ENCODE data around the gene HIP1R.

The HIP1R gene

GRCh38 chr12:122847516-122847836 lies 12.2 kb downstream of the HIP1R start:
- DNase-seq (ENCODE audit: low spot score), result no peak

GRCh38 chr12:122847921-122848421 lies 12.7 kb downstream of the HIP1R start:
- DNase-seq (ENCODE audit: low spot score), result no peak

- no peak for DNase-seq (ENCODE audit: low spot score)
Measured at GRCh38 chr12:122848471-122849351, 13.5 kb downstream of the HIP1R start.

GRCh38 chr12:122849352-122850047 lies 14.2 kb downstream of the HIP1R start:
- no peak for DNase-seq (ENCODE audit: low spot score)

- DNase-seq (ENCODE audit: low spot score), result no peak
Measured at GRCh38 chr12:122850048-122850445, 14.8 kb downstream of the HIP1R start.

GRCh38 chr12:122850695-122851350 lies 15.6 kb downstream of the HIP1R start:
- DNase-seq (ENCODE audit: low spot score), result no peak

GRCh38 chr12:122851820-122852219 lies 16.6 kb downstream of the HIP1R start:
- DNase-seq (ENCODE audit: low spot score), result no peak

- no peak for DNase-seq (ENCODE audit: low spot score)
Measured at GRCh38 chr12:122852336-122853275, 17.3 kb downstream of the HIP1R start.

- no peak for DNase-seq (ENCODE audit: low spot score)
Measured at GRCh38 chr12:122853582-122854245, 18.5 kb downstream of the HIP1R start.

GRCh38 chr12:122854554-122854953 lies 19.3 kb downstream of the HIP1R start:
- no peak for DNase-seq (ENCODE audit: low spot score)

- DNase-seq (ENCODE audit: low spot score), result no peak
Measured at GRCh38 chr12:122855071-122855829, 20.0 kb downstream of the HIP1R start.

- no peak for DNase-seq (ENCODE audit: low spot score)
Measured at GRCh38 chr12:122855928-122856831, 20.9 kb downstream of the HIP1R start.

- peak; percentile 73 for DNase-seq (ENCODE audit: low spot score)
Measured at GRCh38 chr12:122856999-122857671, 21.9 kb downstream of the HIP1R start.

- DNase-seq (ENCODE audit: low spot score), result no peak
Measured at GRCh38 chr12:122858171-122858570, 22.9 kb downstream of the HIP1R start.

GRCh38 chr12:122858591-122859302 lies 23.5 kb downstream of the HIP1R start:
- DNase-seq (ENCODE audit: low spot score), result no peak

GRCh38 chr12:122859303-122860039 lies 24.2 kb downstream of the HIP1R start:
- no peak for DNase-seq (ENCODE audit: low spot score)
